ENCODE results near the gene STAT3. TPM values are rescaled to one million over a fixed set of nuclear protein-coding genes. Genes with fewer than 3 reads are reported as not detected.

Gene STAT3
- total and polyA plus RNA-seq, 2 donors (not counting 1 experiment from before 2014, with no cell fraction given), result 50.1 to 140 TPM

DNA sequence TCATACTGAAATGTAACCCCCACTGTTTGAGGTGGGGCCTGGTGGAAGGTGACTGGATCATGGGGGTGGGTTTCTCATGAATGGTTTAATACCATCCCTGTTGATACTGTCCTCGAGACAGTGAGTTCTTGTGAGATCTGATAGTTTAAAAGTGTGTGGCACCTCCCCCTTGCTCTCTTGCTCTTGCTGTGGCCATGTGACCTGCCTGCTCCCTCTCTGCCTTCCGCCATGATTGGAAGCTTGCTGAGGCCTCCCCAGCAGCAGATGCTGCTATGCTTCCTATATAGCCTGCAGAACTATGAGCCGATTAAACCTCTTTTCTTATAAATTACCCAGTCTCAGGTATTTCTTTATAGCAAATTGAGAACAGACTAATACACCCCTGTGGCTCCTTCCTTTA is 40.6 kb downstream of the STAT3 start:
- TF ChIP-seq, protein P1, sequence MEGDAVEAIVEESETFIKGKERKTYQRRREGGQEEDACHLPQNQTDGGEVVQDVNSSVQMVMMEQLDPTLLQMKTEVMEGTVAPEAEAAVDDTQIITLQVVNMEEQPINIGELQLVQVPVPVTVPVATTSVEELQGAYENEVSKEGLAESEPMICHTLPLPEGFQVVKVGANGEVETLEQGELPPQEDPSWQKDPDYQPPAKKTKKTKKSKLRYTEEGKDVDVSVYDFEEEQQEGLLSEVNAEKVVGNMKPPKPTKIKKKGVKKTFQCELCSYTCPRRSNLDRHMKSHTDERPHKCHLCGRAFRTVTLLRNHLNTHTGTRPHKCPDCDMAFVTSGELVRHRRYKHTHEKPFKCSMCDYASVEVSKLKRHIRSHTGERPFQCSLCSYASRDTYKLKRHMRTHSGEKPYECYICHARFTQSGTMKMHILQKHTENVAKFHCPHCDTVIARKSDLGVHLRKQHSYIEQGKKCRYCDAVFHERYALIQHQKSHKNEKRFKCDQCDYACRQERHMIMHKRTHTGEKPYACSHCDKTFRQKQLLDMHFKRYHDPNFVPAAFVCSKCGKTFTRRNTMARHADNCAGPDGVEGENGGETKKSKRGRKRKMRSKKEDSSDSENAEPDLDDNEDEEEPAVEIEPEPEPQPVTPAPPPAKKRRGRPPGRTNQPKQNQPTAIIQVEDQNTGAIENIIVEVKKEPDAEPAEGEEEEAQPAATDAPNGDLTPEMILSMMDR (IDR thresholded peaks at IDR 0.05), result no peak
- TF ChIP-seq EZH2 (IDR thresholded peaks at IDR 0.05; ENCODE audit: borderline replicate concordance, insufficient read depth, low read depth, low read length, poor library complexity, severe bottlenecking), result no peak
- H3K4me1 ChIP-seq (ENCODE audit: control insufficient read depth in 2 of 2, insufficient read depth in 2 of 2, low read length in 2 of 2), result peaks cover 0 to 1% of the 10 kb centered on the region in 2 donors
- intact Hi-C loops (cut with micrococcal nuclease), result no loop called here
- Mint-ChIP-seq H3K27ac (no peak overlapping the region), H3K9me3 (ENCODE audit: insufficient read depth) (no peaks in the 10 kb centered on the region), H3K27me3 (no peaks in the 10 kb centered on the region), H3K4me3 (no peak overlapping the region), H3K4me1 (peaks cover 17% of the 10 kb centered on the region)
- DNase-seq, result no peak
- no peak overlapping the region for H2AFZ ChIP-seq (ENCODE audit: insufficient read depth, low read depth, low read length, poor library complexity, severe bottlenecking)
- CTCF ChIA-PET, result no interaction called here
- no peak overlapping the region for H3K27ac ChIP-seq (ENCODE audit: low read length in 2 of 2)
- no peak overlapping the region for H3K4me3 ChIP-seq (ENCODE audit: control extremely low read depth in 1 of 5, extremely low read depth in 1 of 5, insufficient read depth in 1 of 5, low read depth in 2 of 5, low read length in 4 of 5)
- no peak overlapping the region for H3K9ac ChIP-seq (ENCODE audit: low read length)
- POLR2A ChIA-PET, result no interaction called here
- H3K36me3 ChIP-seq (replicated peaks in 1 of 2; ENCODE audit: control extremely low read depth in 1 of 2, control insufficient read depth in 1 of 2, extremely low read depth in 1 of 2, insufficient read depth in 2 of 2, low read length in 1 of 2), result peaks cover 2 to 30% of the 10 kb centered on the region in 2 experiments
- no peak for ATAC-seq (ENCODE audit: low read depth)
- H3K9me3 ChIP-seq (ENCODE audit: control extremely low read depth in 1 of 3, control insufficient read depth in 2 of 3, insufficient read depth in 1 of 3, low read length in 2 of 3), result no peaks in the 10 kb centered on the region
- H3K27me3 ChIP-seq (replicated peaks in 1 of 4; ENCODE audit: control extremely low read depth in 1 of 4, control insufficient read depth in 3 of 4, insufficient read depth in 4 of 4, low read length in 3 of 4), result no peaks in the 10 kb centered on the region
- peaks cover 48% of the 10 kb centered on the region for H4K20me1 ChIP-seq (ENCODE audit: control insufficient read depth, insufficient read depth, low read length, poor library complexity, severe bottlenecking)
- no peak overlapping the region for H3K4me2 ChIP-seq (replicated peaks; ENCODE audit: low read depth, low read length, poor library complexity, severe bottlenecking)
- WGBS (ENCODE audit: insufficient coverage), result 100% methylated on average over 1 of the region's 3 CpGs
- H3K79me2 ChIP-seq (ENCODE audit: control insufficient read depth, insufficient read depth, low read length), result peaks cover 60% of the 10 kb centered on the region

- no peaks in the 10 kb centered on the region for H3K27me3 ChIP-seq (replicated peaks in 1 of 4; ENCODE audit: control extremely low read depth in 1 of 4, control insufficient read depth in 3 of 4, insufficient read depth in 4 of 4, low read length in 3 of 4)
- H4K20me1 ChIP-seq (ENCODE audit: control insufficient read depth, insufficient read depth, low read length, poor library complexity, severe bottlenecking), result peaks cover 44% of the 10 kb centered on the region
- H3K9me3 Mint-ChIP-seq (ENCODE audit: insufficient read depth), result no peaks in the 10 kb centered on the region
- H3K4me2 ChIP-seq (replicated peaks; ENCODE audit: low read depth, low read length, poor library complexity, severe bottlenecking), result no peak overlapping the region
- no peak overlapping the region for H3K27ac ChIP-seq (ENCODE audit: low read length in 2 of 2)
- peaks cover 0 to 3% of the 10 kb centered on the region in 2 donors for H3K4me1 ChIP-seq (ENCODE audit: control insufficient read depth in 2 of 2, insufficient read depth in 2 of 2, low read length in 2 of 2)
- DNase-seq (no peak), ATAC-seq (ENCODE audit: low read depth) (no peak)
- H3K79me2 ChIP-seq (ENCODE audit: control insufficient read depth, insufficient read depth, low read length), result peaks cover 56% of the 10 kb centered on the region
- no peak overlapping the region for H3K4me3 Mint-ChIP-seq
- H3K4me1 Mint-ChIP-seq, result peaks cover 19% of the 10 kb centered on the region
- H3K27me3 Mint-ChIP-seq, result no peaks in the 10 kb centered on the region
- H3K9ac ChIP-seq (ENCODE audit: low read length), result no peak overlapping the region
- H3K4me3 ChIP-seq (ENCODE audit: control extremely low read depth in 1 of 5, extremely low read depth in 1 of 5, insufficient read depth in 1 of 5, low read depth in 2 of 5, low read length in 4 of 5), result no peak overlapping the region
- intact Hi-C loops (cut with micrococcal nuclease), result no loop called here
- H3K36me3 ChIP-seq (replicated peaks in 1 of 2; ENCODE audit: control extremely low read depth in 1 of 2, control insufficient read depth in 1 of 2, extremely low read depth in 1 of 2, insufficient read depth in 2 of 2, low read length in 1 of 2), result peaks cover 2 to 34% of the 10 kb centered on the region in 2 experiments
- ChIA-PET CTCF (no interaction called here), POLR2A (no interaction called here)
- TF ChIP-seq, protein P1 (IDR thresholded peaks at IDR 0.05), result no peak
- no peak for TF ChIP-seq EZH2 (IDR thresholded peaks at IDR 0.05; ENCODE audit: borderline replicate concordance, insufficient read depth, low read depth, low read length, poor library complexity, severe bottlenecking)
- no peak overlapping the region for H2AFZ ChIP-seq (ENCODE audit: insufficient read depth, low read depth, low read length, poor library complexity, severe bottlenecking)
- H3K9me3 ChIP-seq (ENCODE audit: control extremely low read depth in 1 of 3, control insufficient read depth in 2 of 3, insufficient read depth in 1 of 3, low read length in 2 of 3), result no peaks in the 10 kb centered on the region
- no peak overlapping the region for H3K27ac Mint-ChIP-seq
Measured at GRCh38 chr17:42347198-42347597, 41.0 kb downstream of the STAT3 start.

Measured in B cell (primary cell).